Epithelial cell of proximal tubule (primary cell): ENCODE data around the gene CABLES1. TPM values are rescaled to one million over a fixed set of nuclear protein-coding genes. Genes with fewer than 3 reads are reported as not detected.
A peak's percentile ranks its signal among the peaks of the same experiment; 100 is the strongest.
"Not testable (repeated sequence)": the region's sequence is repeated elsewhere in the genome, so short reads cannot be mapped to it uniquely, and the experiment has no call there.

Experiments used
- DNase-seq: peaks from one replicate; pipeline ENCODE4 v3.0.0-alpha.2; 2011; ENCODE audit warnings: low read depth
- H3K4me3 ChIP-seq: 2 replicates; pipeline ENCODE4 v1.5.1; 2011; ENCODE audit warnings: low read depth, mild to moderate bottlenecking, low read length
- total RNA-seq: library from RNA; depleted of rRNA; stranded (reverse); fragments of >200 nt; gene quantifications from 2 replicates; pipeline ENCODE4 v1.2.3, GENCODE V29; 2015
- TF ChIP-seq, protein P1 (sequence below): conservative IDR thresholded peaks from 2 replicates; pipeline ENCODE4 v1.5.1; 2012; ENCODE audit warnings: low read depth, mild to moderate bottlenecking, low read length

CABLES1 gene, protein sequence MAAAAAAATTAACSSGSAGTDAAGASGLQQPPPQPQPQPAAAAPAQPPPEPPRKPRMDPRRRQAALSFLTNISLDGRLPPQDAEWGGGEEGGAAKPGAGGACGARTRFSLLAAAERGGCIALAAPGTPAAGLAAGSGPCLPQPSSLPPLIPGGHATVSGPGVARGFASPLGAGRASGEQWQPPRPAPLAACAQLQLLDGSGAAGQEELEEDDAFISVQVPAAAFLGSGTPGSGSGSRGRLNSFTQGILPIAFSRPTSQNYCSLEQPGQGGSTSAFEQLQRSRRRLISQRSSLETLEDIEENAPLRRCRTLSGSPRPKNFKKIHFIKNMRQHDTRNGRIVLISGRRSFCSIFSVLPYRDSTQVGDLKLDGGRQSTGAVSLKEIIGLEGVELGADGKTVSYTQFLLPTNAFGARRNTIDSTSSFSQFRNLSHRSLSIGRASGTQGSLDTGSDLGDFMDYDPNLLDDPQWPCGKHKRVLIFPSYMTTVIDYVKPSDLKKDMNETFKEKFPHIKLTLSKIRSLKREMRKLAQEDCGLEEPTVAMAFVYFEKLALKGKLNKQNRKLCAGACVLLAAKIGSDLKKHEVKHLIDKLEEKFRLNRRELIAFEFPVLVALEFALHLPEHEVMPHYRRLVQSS
- total RNA-seq = 6.1 and 19.7 TPM in 2 replicates

- TF ChIP-seq, protein P1, sequence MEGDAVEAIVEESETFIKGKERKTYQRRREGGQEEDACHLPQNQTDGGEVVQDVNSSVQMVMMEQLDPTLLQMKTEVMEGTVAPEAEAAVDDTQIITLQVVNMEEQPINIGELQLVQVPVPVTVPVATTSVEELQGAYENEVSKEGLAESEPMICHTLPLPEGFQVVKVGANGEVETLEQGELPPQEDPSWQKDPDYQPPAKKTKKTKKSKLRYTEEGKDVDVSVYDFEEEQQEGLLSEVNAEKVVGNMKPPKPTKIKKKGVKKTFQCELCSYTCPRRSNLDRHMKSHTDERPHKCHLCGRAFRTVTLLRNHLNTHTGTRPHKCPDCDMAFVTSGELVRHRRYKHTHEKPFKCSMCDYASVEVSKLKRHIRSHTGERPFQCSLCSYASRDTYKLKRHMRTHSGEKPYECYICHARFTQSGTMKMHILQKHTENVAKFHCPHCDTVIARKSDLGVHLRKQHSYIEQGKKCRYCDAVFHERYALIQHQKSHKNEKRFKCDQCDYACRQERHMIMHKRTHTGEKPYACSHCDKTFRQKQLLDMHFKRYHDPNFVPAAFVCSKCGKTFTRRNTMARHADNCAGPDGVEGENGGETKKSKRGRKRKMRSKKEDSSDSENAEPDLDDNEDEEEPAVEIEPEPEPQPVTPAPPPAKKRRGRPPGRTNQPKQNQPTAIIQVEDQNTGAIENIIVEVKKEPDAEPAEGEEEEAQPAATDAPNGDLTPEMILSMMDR = no peak
- no peak for DNase-seq
- H3K4me3 ChIP-seq = peak within 1 kb of the TSS; percentile 89
Observed at GRCh38 chr18:23134780-23135549, at the start of gene CABLES1. TSS of gene CABLES1 (plus strand) at chr18:23135485. CDS start at chr18:23135763, 278 bp downstream.

GRCh38 chr18:23087352-23087751 lies 47.9 kb upstream of the CABLES1 start:
- DNase-seq = no peak
- H3K4me3 ChIP-seq = no peak overlapping the region
- TF ChIP-seq, protein P1 = no peak

DNA sequence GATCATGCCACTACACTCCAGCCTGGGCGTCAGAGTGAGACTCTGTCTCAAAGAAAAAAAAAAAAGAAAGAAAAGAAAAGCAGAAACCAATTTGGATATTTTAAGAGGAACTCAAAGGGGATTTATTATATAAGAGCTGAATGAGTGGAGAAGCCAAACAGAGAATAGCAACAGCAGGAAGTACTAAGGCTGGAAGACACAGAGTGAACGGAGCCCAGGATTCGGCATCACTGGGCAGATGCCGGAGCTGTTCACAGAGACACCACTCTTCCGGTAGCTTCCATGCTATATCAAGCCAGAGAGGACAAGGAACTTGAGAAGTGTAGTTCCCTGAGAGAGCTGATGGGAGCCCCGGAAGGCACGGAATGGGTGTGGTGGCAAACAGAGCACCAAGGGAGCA lies 47.0 kb upstream of the CABLES1 start:
- H3K4me3 ChIP-seq = no peak overlapping the region
- TF ChIP-seq, protein P1 = no peak
- DNase-seq = no peak

GRCh38 chr18:23091017-23091993 lies 44.0 kb upstream of the CABLES1 start:
- DNase-seq, H3K4me3 ChIP-seq: not testable (repeated sequence)

- TF ChIP-seq, protein P1 = no peak
- no peak for DNase-seq
- no peak overlapping the region for H3K4me3 ChIP-seq
Observed at GRCh38 chr18:23092121-23092520, 43.2 kb upstream of the CABLES1 start.

DNA sequence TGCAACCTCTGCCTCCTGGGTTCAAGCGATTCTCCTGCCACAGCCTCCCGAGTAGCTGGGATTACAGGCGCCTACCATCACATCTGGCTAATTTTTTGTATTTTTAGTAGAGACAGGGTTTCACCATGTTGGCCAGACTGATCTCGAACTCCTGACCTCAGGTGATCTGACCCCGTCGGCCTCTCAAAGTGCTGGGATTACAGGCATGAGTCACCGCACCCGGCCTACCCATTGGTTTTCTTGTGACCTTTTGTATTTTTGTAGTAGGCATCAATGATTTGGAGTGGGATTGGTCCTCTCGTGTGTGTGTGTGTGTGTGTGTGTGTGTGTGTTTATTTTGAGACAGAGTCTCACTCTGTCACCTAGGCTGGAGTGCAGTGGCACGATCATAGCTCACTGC lies 42.2 kb upstream of the CABLES1 start:
- not testable (repeated sequence) for H3K4me3 ChIP-seq, DNase-seq

GRCh38 chr18:23093772-23094171 lies 41.5 kb upstream of the CABLES1 start:
- no peak overlapping the region for H3K4me3 ChIP-seq
- DNase-seq = no peak
- TF ChIP-seq, protein P1 = no peak
